ENCODE data around the gene TH. TPM values are rescaled to one million over a fixed set of nuclear protein-coding genes. Genes with fewer than 3 reads are reported as not detected.

Gene TH
- total and polyA plus RNA-seq, 2 of the 4 experiments (the other 2 are of a cell fraction): 0.10 TPM; not detected in 1

- no peak overlapping the region for H3K14ac ChIP-seq (replicated peaks; ENCODE audit: low read depth, low read length)
- dilution Hi-C loops (cut with HindIII; ENCODE audit: low sequenced_read_pairs, unreplicated experiment) (no loop called here), intact Hi-C loops (cut with micrococcal nuclease) (no loop called here), in situ Hi-C loops (cut with MboI; ENCODE audit: low sequenced_read_pairs) (loop anchor here (5.0 kb wide), 2 partner anchors 273 to 458 kb away; partner anchors contain the start of gene KRTAP5-6)
- DNase-seq (no peak), ATAC-seq (ENCODE audit: low read depth) (no peak)
- peaks cover 10% of the 10 kb centered on the region for H3K27me3 ChIP-seq (ENCODE audit: control insufficient read depth, insufficient read depth, low read length)
- H2AK9ac ChIP-seq (replicated peaks; ENCODE audit: low read depth, low read length, poor library complexity): no peak overlapping the region
- BruUV-seq (replicated peaks): no TSS peak
- WGBS, 2 experiments (ENCODE audit: extremely low coverage in 2 of 2, insufficient read length in 1 of 2): 68% methylated on average over 6 of the region's 17 CpGs; no CpG with 5 or more reads in 1 of the 2 experiments
- H3K23ac ChIP-seq (ENCODE audit: low read depth, low read length): no peak overlapping the region
- H2BK120ac ChIP-seq (ENCODE audit: low read depth, low read length): no peak overlapping the region
- H4K91ac ChIP-seq (ENCODE audit: insufficient read depth, low read depth, low read length): no peak overlapping the region
- no peak overlapping the region for H2BK5ac ChIP-seq (ENCODE audit: low read depth, low read length, poor library complexity, severe bottlenecking)
- no peak overlapping the region for H3K18ac ChIP-seq (ENCODE audit: low read depth, low read length)
- H3K4me2 ChIP-seq (ENCODE audit: low read depth, low read length): no peak overlapping the region
- H3K79me1 ChIP-seq (ENCODE audit: low read depth in 1 of 2, low read length in 2 of 2): no peaks in the 10 kb centered on the region
- POLR2A ChIA-PET (ENCODE audit: unreplicated experiment): no interaction called here
- H3K4me3 ChIP-seq (ENCODE audit: insufficient read depth, low read depth, low read length): no peak overlapping the region
- no peak for TF ChIP-seq RCOR1 (IDR thresholded peaks at IDR 0.05; ENCODE audit: insufficient replicate concordance, low read length)
- 0 out of 2 replicates have a peak, but pooled peaks have one; percentile 17 for TF ChIP-seq MAFK (IDR thresholded peaks at IDR 0.05; ENCODE audit: low read depth, low read length)
- no peak overlapping the region for H3K56ac ChIP-seq (ENCODE audit: extremely low read depth, insufficient read depth, low read length)
- no peaks in the 10 kb centered on the region for H3K9me3 ChIP-seq (ENCODE audit: control insufficient read depth, insufficient read depth, low read length)
- H2AFZ ChIP-seq (replicated peaks; ENCODE audit: low read length, poor library complexity): no peak overlapping the region
- H3K9ac ChIP-seq (ENCODE audit: low read depth, low read length): no peak overlapping the region
- H4K8ac ChIP-seq (ENCODE audit: low read depth in 2 of 2, low read length in 2 of 2): no peak overlapping the region
- no peak overlapping the region for H4K5ac ChIP-seq (ENCODE audit: low read depth, low read length)
- peaks cover 3% of the 10 kb centered on the region; the same call in 1 of the 2 replicates for H4K20me1 ChIP-seq (ENCODE audit: insufficient read depth, low read length)
- no peak overlapping the region for H2AK5ac ChIP-seq (ENCODE audit: low read depth, low read length)
- H3K4me1 ChIP-seq (ENCODE audit: control insufficient read depth, insufficient read depth, low read length): no peaks in the 10 kb centered on the region
- H3K4ac ChIP-seq (ENCODE audit: low read depth, low read length): no peak overlapping the region
- no peak overlapping the region for H2BK20ac ChIP-seq (ENCODE audit: low read depth, low read length)
- no peak overlapping the region for H3K27ac ChIP-seq (ENCODE audit: insufficient read depth, low read length)
- H3K9me1 ChIP-seq (ENCODE audit: insufficient read depth, low read length): no peaks in the 10 kb centered on the region
- no peaks in the 10 kb centered on the region for H3K36me3 ChIP-seq (ENCODE audit: control insufficient read depth, insufficient read depth, low read length)
- no peak overlapping the region for H2BK15ac ChIP-seq (ENCODE audit: low read depth, low read length)
- CTCF ChIA-PET: no interaction called here
These were observed 16.7 kb downstream of the TH start for GRCh38 chr11:2154889-2155288.
